Measurements from ENCODE around the gene TRH. TPM values are rescaled to one million over a fixed set of nuclear protein-coding genes. Genes with fewer than 3 reads are reported as not detected.
"Not testable (repeated sequence)": the region's sequence is repeated elsewhere in the genome, so short reads cannot be mapped to it uniquely, and the experiment has no call there.

Gene TRH
- total RNA-seq, 4 donors from 2014 or later, result not detected

GRCh38 chr3:130014526-130014925 lies 40.0 kb downstream of the TRH start:
- WGBS, 2 donors, result 51 to 60% methylated on average over 11 of the region's 11 CpGs

GRCh38 chr3:130017661-130018060 lies 43.1 kb downstream of the TRH start:
- H3K36me3 ChIP-seq; DNase-seq (ENCODE audit: low spot score in 2 of 2); H3K4me3 ChIP-seq; H3K9me3 ChIP-seq; H3K4me1 ChIP-seq; H3K27me3 ChIP-seq; H3K27ac ChIP-seq: not testable (repeated sequence)
- 74 to 77% methylated on average over 13 of the region's 13 CpGs for WGBS, 2 donors

More at GRCh38 chr3:130014526-130014925, 40.0 kb downstream of the TRH start:
- no peaks in the 10 kb centered on the region for H3K36me3 ChIP-seq
- H3K27me3 ChIP-seq, result no peaks in the 10 kb centered on the region
- no peak overlapping the region for H3K27ac ChIP-seq
- TF ChIP-seq EP300 (IDR thresholded peaks at IDR 0.05), result no peak
- no peak for TF ChIP-seq CTCF (IDR thresholded peaks at IDR 0.05)
- TF ChIP-seq POLR2A (IDR thresholded peaks at IDR 0.05), result no peak
- H3K4me1 ChIP-seq, result no peaks in the 10 kb centered on the region
- H3K4me3 ChIP-seq, result no peak overlapping the region
- H3K9me3 ChIP-seq, result no peaks in the 10 kb centered on the region
- peak in 1 of 2 donors; percentile 25 for DNase-seq (ENCODE audit: low spot score in 2 of 2)

GRCh38 chr3:130026146-130026829 lies 51.8 kb downstream of the TRH start:
- not testable (repeated sequence) for H3K4me3 ChIP-seq; H3K27ac ChIP-seq; H3K27me3 ChIP-seq; H3K9me3 ChIP-seq; H3K4me1 ChIP-seq; DNase-seq (ENCODE audit: low spot score in 2 of 2); H3K36me3 ChIP-seq
- 81 to 84% methylated on average over 12 to 13 of the region's 14 CpGs for WGBS, 2 donors

GRCh38 chr3:130027437-130027836 lies 52.9 kb downstream of the TRH start:
- H3K4me3 ChIP-seq; H3K27ac ChIP-seq; DNase-seq (ENCODE audit: low spot score in 2 of 2); H3K27me3 ChIP-seq; H3K4me1 ChIP-seq; H3K9me3 ChIP-seq; H3K36me3 ChIP-seq: not testable (repeated sequence)
- WGBS, 2 donors, result 51 to 59% methylated on average over 5 to 6 of the region's 6 CpGs

Other genes starting within 250 kb of the TRH start
- gene TMCC1, start 81.0 kb upstream of the TRH start, total RNA-seq, result 10 to 100 TPM; 19.9 to 27.9 (median 23.1) TPM
- gene ALG1L2, start 107.1 kb downstream of the TRH start, total RNA-seq, result not detected

Measured in tibial nerve (tissue), 4 donors.